ENCODE measurements around the gene ZNF804B.

The ZNF804B gene

DNA sequence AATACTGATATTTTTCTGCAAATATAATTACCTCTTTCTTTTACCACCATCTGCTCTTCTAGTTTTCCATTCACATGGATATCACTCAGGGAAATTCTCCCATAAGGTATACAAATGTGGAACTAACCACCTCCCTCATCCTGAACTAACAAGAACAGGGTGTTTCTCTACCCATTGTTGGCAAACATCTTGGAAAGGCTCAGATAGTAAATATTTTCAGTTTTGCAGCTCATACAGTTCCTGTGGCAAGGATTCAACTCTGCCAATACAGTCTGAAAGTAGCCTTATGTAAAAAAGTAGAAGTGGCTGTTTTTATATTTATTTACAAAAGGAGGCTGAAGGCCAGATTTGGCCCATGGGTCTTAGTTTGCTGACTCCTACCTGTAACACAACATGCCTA, 549.0 kb downstream of the ZNF804B start:
- Histone ChIP-seq H3K4me3 (ENCODE audit: low read length) (no peak overlapping the region), H3K27me3 (ENCODE audit: control insufficient read depth, insufficient read depth, low read length) (no peaks in the 10 kb centered on the region), H3K36me3 (ENCODE audit: insufficient read depth, low read length) (no peaks in the 10 kb centered on the region)

DNA sequence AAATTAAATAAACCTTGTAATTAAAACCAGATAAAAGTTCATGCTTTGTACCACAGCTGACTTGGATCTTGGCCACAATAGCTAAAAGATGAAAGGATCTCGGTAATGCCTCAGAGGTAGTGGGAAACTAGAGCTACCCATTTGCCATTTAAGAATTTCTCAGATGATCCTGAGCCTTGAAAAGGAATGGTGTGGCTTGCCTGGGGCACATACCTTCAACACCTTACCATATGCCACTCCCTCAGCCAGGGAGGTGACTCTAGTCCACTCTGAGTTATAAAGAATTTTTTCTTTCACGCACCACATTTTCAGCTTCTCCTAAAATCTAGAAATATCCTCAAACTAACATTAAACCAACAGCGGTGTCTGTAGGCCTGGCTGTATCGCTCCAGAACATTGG, 552.4 kb downstream of the ZNF804B start:
- Histone ChIP-seq H3K27me3 (ENCODE audit: control insufficient read depth, insufficient read depth, low read length) (no peaks in the 10 kb centered on the region), H3K4me3 (ENCODE audit: low read length) (no peak overlapping the region), H3K4me1 (ENCODE audit: control insufficient read depth, insufficient read depth, low read length) (no peaks in the 10 kb centered on the region), H3K36me3 (ENCODE audit: insufficient read depth, low read length) (no peaks in the 10 kb centered on the region), H3K9me3 (replicated peaks; ENCODE audit: low read length) (no peaks in the 10 kb centered on the region), H3K9ac (ENCODE audit: low read depth, low read length) (no peak overlapping the region), H3K4me2 (ENCODE audit: low read length) (no peak overlapping the region)

More for the DNA sequence above, 549.0 kb downstream of the ZNF804B start:
- Histone ChIP-seq H3K9me3 (replicated peaks; ENCODE audit: low read length) (no peaks in the 10 kb centered on the region), H3K4me2 (ENCODE audit: low read length) (no peak overlapping the region), H3K9ac (ENCODE audit: low read depth, low read length) (no peak overlapping the region), H3K4me1 (ENCODE audit: control insufficient read depth, insufficient read depth, low read length) (no peaks in the 10 kb centered on the region)

DNA sequence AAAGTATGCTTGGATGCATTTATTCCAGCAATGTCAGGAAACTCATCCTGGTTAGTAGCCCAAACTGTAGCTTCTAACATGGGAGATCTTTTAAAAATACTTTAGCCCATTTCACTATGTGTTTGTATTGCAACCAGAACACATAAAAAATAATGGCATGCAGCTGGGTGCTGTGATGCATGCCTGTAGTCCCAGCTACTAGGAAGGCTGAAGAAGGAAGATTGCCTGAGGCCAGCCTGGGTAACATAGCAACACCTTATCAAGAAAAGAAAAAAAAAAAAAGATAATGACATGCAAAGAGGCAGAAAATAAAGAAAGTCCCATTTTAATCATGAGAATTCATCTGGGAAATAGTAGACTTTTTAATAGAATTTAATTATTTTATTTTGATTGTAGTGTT, 553.1 kb downstream of the ZNF804B start:
- no peaks in the 10 kb centered on the region for H3K27me3 ChIP-seq (ENCODE audit: control insufficient read depth, insufficient read depth, low read length)

DNA sequence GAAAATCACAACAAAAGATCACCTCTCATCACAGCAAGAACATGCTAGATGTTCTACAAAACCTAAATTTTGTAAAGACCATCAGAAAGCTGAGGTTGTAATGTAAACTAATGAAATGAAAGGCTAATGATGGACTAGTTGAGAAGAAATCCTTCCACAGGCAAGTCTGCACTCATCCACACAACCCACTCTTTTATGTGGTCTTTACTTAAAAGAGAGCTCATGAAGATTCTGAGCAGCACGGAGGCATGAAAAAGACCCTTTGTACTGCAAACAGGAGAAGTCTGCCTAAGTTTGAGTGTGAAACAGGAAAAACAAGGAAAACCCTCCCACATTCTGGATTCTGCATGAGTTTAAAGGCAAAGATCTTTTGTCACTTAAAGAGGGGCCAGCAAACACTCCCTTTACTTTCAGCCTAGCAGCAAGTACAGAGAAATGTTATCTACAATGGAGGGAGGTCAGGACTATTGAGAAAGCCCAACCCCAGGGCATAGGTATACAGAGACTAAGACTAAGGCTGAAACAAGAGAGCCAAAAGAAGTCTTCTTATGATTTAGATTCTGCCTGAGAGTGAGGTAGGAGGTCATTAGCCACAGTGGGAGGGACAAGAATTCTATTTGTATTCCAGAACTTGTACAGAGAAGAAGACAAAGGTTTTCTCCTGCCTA, 557.2 kb downstream of the ZNF804B start:
- Histone ChIP-seq H3K4me3 (ENCODE audit: low read length) (no peak overlapping the region), H3K27me3 (ENCODE audit: control insufficient read depth, insufficient read depth, low read length) (no peaks in the 10 kb centered on the region), H3K4me1 (ENCODE audit: control insufficient read depth, insufficient read depth, low read length) (no peaks in the 10 kb centered on the region), H3K36me3 (ENCODE audit: insufficient read depth, low read length) (no peaks in the 10 kb centered on the region), H3K9ac (ENCODE audit: low read depth, low read length) (no peak overlapping the region), H3K9me3 (replicated peaks; ENCODE audit: low read length) (no peaks in the 10 kb centered on the region), H3K4me2 (ENCODE audit: low read length) (no peak overlapping the region)

More for the DNA sequence above, 553.1 kb downstream of the ZNF804B start:
- Histone ChIP-seq H3K4me1 (ENCODE audit: control insufficient read depth, insufficient read depth, low read length) (no peaks in the 10 kb centered on the region), H3K36me3 (ENCODE audit: insufficient read depth, low read length) (no peaks in the 10 kb centered on the region), H3K9ac (ENCODE audit: low read depth, low read length) (no peak overlapping the region), H3K4me2 (ENCODE audit: low read length) (no peak overlapping the region), H3K4me3 (ENCODE audit: low read length) (no peak overlapping the region), H3K9me3 (replicated peaks; ENCODE audit: low read length) (no peaks in the 10 kb centered on the region)

DNA sequence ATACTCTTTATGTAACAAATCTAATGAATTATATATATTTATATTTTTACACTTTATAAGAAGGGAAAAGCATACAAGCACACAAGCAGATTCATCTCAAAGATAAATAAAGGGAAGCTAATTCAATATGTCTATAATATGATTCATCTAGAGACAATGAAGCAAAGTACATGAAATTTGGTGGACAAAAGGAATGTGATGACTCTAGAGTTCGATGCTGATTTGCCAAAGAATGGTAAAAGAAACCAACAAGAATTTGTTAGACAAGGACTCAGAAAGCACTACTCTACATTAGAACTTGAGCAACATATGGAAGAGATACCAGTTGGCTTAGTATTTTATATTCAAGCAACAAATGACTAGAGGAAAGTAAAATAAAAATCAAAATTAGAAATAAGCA, 572.5 kb downstream of the ZNF804B start:
- Histone ChIP-seq H3K4me3 (ENCODE audit: low read length) (no peak overlapping the region), H3K4me2 (ENCODE audit: low read length) (no peak overlapping the region), H3K36me3 (ENCODE audit: insufficient read depth, low read length) (no peaks in the 10 kb centered on the region), H3K9ac (ENCODE audit: low read depth, low read length) (no peak overlapping the region), H3K27me3 (ENCODE audit: control insufficient read depth, insufficient read depth, low read length) (no peaks in the 10 kb centered on the region), H3K9me3 (replicated peaks; ENCODE audit: low read length) (no peaks in the 10 kb centered on the region), H3K4me1 (ENCODE audit: control insufficient read depth, insufficient read depth, low read length) (no peaks in the 10 kb centered on the region)

DNA sequence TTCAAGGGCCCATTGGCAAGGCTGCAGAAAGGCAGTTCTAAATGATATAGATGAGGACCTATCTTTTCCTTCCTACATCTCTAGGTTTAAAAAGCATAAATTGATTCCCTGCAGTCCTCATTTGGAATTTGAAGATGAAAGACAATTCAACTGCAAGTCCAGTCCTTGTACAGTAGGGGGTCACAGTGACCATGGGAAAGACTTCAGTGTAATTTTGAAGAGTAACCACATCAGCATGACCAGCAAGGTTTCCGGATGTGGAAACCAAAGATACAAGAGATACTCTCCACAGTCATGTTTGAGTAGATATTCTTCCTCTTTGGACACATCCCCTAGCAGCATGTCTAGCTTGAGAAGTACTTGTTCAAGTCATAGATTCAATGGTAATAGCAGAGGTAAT, 575.3 kb downstream of the ZNF804B start:
- no peak overlapping the region for H3K9ac ChIP-seq (ENCODE audit: low read depth, low read length)
- no peaks in the 10 kb centered on the region for H3K9me3 ChIP-seq (replicated peaks; ENCODE audit: low read length)
- no peaks in the 10 kb centered on the region for H3K4me1 ChIP-seq (ENCODE audit: control insufficient read depth, insufficient read depth, low read length)
- H3K27me3 ChIP-seq (ENCODE audit: control insufficient read depth, insufficient read depth, low read length): no peaks in the 10 kb centered on the region
- H3K4me3 ChIP-seq (ENCODE audit: low read length): no peak overlapping the region
- H3K4me2 ChIP-seq (ENCODE audit: low read length): no peak overlapping the region
- H3K36me3 ChIP-seq (ENCODE audit: insufficient read depth, low read length): no peaks in the 10 kb centered on the region

DNA sequence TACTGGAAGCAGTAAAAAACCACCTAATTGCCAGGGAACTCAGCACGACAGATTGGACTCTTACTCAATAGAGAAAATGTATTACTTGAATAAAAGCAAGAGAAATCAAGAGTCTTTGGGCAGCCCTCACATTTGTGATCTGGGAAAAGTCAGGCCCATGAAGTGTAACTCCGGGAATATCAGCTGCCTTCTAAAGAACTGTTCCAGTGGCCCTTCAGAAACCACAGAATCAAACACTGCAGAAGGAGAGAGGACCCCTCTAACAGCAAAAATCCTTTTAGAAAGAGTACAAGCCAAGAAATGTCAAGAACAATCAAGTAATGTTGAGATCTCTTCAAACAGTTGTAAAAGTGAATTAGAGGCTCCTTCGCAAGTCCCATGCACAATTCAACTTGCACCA, 576.0 kb downstream of the ZNF804B start:
- no peaks in the 10 kb centered on the region for H3K36me3 ChIP-seq (ENCODE audit: insufficient read depth, low read length)
- no peak overlapping the region for H3K9ac ChIP-seq (ENCODE audit: low read depth, low read length)
- H3K27me3 ChIP-seq (ENCODE audit: control insufficient read depth, insufficient read depth, low read length): no peaks in the 10 kb centered on the region
- H3K4me3 ChIP-seq (ENCODE audit: low read length): no peak overlapping the region
- H3K4me1 ChIP-seq (ENCODE audit: control insufficient read depth, insufficient read depth, low read length): no peaks in the 10 kb centered on the region
- H3K9me3 ChIP-seq (replicated peaks; ENCODE audit: low read length): no peaks in the 10 kb centered on the region
- no peak overlapping the region for H3K4me2 ChIP-seq (ENCODE audit: low read length)

DNA sequence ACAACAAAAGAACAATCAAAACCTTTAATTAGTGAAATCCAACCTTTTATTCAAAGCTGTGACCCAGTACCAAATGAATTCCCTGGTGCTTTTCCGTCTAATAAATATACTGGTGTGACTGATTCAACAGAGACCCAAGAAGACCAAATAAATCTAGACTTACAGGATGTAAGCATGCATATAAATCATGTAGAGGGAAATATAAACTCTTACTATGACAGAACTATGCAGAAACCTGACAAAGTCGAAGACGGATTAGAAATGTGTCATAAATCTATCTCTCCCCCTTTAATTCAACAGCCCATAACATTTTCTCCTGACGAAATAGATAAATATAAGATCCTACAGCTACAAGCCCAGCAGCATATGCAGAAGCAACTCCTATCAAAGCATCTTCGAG, 576.6 kb downstream of the ZNF804B start:
- no peaks in the 10 kb centered on the region for H3K36me3 ChIP-seq (ENCODE audit: insufficient read depth, low read length)
- H3K9me3 ChIP-seq (replicated peaks; ENCODE audit: low read length): no peaks in the 10 kb centered on the region
- no peak overlapping the region for H3K4me3 ChIP-seq (ENCODE audit: low read length)
- no peaks in the 10 kb centered on the region for H3K4me1 ChIP-seq (ENCODE audit: control insufficient read depth, insufficient read depth, low read length)
- H3K9ac ChIP-seq (ENCODE audit: low read depth, low read length): no peak overlapping the region
- no peaks in the 10 kb centered on the region for H3K27me3 ChIP-seq (ENCODE audit: control insufficient read depth, insufficient read depth, low read length)
- H3K4me2 ChIP-seq (ENCODE audit: low read length): no peak overlapping the region

DNA sequence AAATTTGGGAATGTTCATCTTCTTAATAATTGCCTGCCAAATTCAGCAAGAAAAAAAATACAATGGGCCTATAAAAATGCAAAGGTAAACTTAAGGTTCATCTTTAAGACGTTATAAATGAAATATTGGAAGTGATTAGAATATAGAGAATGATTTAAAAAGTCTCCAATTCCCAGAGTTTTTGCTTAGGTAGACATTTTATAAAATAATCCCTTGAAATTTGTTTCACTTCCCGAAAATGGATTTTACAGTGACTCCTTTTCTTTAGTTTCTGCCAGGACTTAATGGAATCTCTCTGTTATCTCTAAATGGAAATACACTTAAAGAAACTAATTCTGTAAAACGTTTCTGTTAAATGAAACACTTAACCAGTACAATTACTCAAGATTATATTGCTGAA, 580.2 kb downstream of the ZNF804B start:
- no peaks in the 10 kb centered on the region for H3K27me3 ChIP-seq (ENCODE audit: control insufficient read depth, insufficient read depth, low read length)
- no peak overlapping the region for H3K9ac ChIP-seq (ENCODE audit: low read depth, low read length)
- no peaks in the 10 kb centered on the region for H3K36me3 ChIP-seq (ENCODE audit: insufficient read depth, low read length)
- H3K4me3 ChIP-seq (ENCODE audit: low read length): no peak overlapping the region
- no peaks in the 10 kb centered on the region for H3K9me3 ChIP-seq (replicated peaks; ENCODE audit: low read length)
- H3K4me2 ChIP-seq (ENCODE audit: low read length): no peak overlapping the region
- H3K4me1 ChIP-seq (ENCODE audit: control insufficient read depth, insufficient read depth, low read length): no peaks in the 10 kb centered on the region

DNA sequence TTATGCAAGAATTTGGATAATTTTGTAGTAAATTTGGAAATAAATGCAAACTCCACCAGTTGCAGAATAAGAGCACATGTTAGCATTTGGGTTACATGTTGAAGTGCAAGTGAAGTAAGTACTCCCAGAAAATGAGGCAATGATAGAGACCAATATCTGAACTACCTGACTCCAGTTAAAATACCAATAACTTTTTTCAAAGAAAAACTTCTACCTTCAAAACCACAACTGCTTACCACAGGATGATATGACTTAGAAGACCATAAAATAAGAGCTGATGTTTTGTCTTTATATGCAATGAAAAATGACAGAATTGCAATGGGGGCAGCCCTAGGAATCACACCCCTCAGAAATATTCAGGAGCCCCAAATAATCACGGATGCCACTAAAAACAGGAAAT, 597.6 kb downstream of the ZNF804B start:
- Histone ChIP-seq H3K36me3 (ENCODE audit: insufficient read depth, low read length) (no peaks in the 10 kb centered on the region), H3K9me3 (replicated peaks; ENCODE audit: low read length) (no peaks in the 10 kb centered on the region), H3K4me3 (ENCODE audit: low read length) (no peak overlapping the region), H3K4me2 (ENCODE audit: low read length) (no peak overlapping the region), H3K27me3 (ENCODE audit: control insufficient read depth, insufficient read depth, low read length) (no peaks in the 10 kb centered on the region), H3K9ac (ENCODE audit: low read depth, low read length) (no peak overlapping the region), H3K4me1 (ENCODE audit: control insufficient read depth, insufficient read depth, low read length) (no peaks in the 10 kb centered on the region)

DNA sequence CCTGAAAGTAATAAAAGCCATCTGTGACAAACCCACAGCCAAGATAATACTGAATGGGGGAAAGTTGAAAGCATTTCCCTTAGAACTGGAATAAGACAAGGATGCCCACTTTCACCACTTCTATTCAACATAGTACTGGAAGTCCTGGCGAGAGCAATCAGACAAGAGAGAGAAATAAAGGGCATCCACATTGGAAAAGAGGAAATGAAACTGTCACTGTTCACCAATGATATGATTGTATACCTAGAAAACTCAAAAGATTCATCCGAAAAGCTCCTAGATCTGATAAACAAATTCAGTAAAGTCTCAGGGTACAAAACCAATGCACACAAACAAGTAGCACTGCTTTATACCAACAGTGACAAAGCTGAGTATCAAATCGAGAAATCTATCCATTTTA, 617.7 kb downstream of the ZNF804B start:
- Histone ChIP-seq H3K4me3 (ENCODE audit: low read length) (no peak overlapping the region), H3K36me3 (ENCODE audit: insufficient read depth, low read length) (no peaks in the 10 kb centered on the region), H3K4me1 (ENCODE audit: control insufficient read depth, insufficient read depth, low read length) (no peaks in the 10 kb centered on the region), H3K9me3 (replicated peaks; ENCODE audit: low read length) (no peaks in the 10 kb centered on the region), H3K4me2 (ENCODE audit: low read length) (no peak overlapping the region), H3K27me3 (ENCODE audit: control insufficient read depth, insufficient read depth, low read length) (no peaks in the 10 kb centered on the region), H3K9ac (ENCODE audit: low read depth, low read length) (no peak overlapping the region)

DNA sequence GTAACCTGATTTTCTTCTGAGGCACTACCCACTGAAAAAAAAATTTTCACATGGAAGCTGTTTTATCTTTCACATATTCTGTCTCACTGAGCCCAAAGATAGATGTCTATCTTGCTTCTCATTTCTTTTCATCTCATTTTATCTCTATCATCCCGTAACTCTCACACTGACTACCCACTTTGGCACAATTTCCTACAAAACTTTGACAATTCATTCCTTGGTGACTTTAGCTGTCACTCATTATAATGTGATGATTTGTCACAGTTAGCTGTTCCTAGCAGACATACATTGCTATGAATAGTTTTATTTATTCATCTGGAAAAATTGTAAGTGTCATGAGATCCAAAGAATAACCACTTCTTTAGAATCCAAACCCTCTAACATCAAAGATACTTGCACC, 625.9 kb downstream of the ZNF804B start:
- Histone ChIP-seq H3K9ac (ENCODE audit: low read depth, low read length) (no peak overlapping the region), H3K27me3 (ENCODE audit: control insufficient read depth, insufficient read depth, low read length) (no peaks in the 10 kb centered on the region), H3K4me3 (ENCODE audit: low read length) (no peak overlapping the region), H3K4me2 (ENCODE audit: low read length) (no peak overlapping the region), H3K36me3 (ENCODE audit: insufficient read depth, low read length) (no peaks in the 10 kb centered on the region), H3K9me3 (replicated peaks; ENCODE audit: low read length) (no peaks in the 10 kb centered on the region), H3K4me1 (ENCODE audit: control insufficient read depth, insufficient read depth, low read length) (no peaks in the 10 kb centered on the region)

All from skeletal muscle satellite cell (primary cell).